ENCODE data around the gene BCAP31.
"Not testable (repeated sequence)": the region's sequence is repeated elsewhere in the genome, so short reads cannot be mapped to it uniquely, and the experiment has no call there.

- not testable (repeated sequence) for TF ChIP-seq CTCF, POLR2A (IDR thresholded peaks at IDR 0.05)
These were observed 40.7 kb downstream of the BCAP31 start for GRCh38 chrX:153683486-153683885.
